ENCODE results near the gene SRRM3.

GRCh38 chr7:76269895-76270294 is 68.2 kb downstream of the SRRM3 start:
- TF ChIP-seq CTCF (IDR thresholded peaks at IDR 0.05; ENCODE audit: low read length), result no peak
- no peak for TF ChIP-seq EZH2 (IDR thresholded peaks at IDR 0.05; ENCODE audit: borderline replicate concordance, low read length)

All from OCI-LY1 (cell line).